Psoas muscle (tissue), 8 donors: ENCODE measurements around the gene SYT1. TPM values are rescaled to one million over a fixed set of nuclear protein-coding genes. Genes with fewer than 3 reads are reported as not detected.

ENCODE experiments used
- ATAC-seq, 4 donors: fragments of 200-7000 bp; cut with Tn5 transposase; one replicate each; pipeline ENCODE4 v1.9.1; 2020; ENCODE audit warnings: moderate library complexity in 3 of 4, mild to moderate bottlenecking in 2 of 4
- DNase-seq, 2 donors: peaks; one replicate each; pipeline ENCODE4 v3.0.0-alpha.2; 2020
- H3K27ac ChIP-seq: fragments of 200-600 bp; one replicate; pipeline ENCODE4 v1.8.0; 2022
- H3K27me3 ChIP-seq, 3 donors: fragments of 200-600 bp in 1 of 3; one replicate each; pipeline versions ENCODE4 v1.6.1 to v1.8.0; 2013 to 2022; ENCODE audit warnings: low read length in 2 of 3, mild to moderate bottlenecking in 2 of 3, moderate library complexity in 1 of 3; ENCODE audit not compliant: insufficient read depth in 3 of 3
- H3K36me3 ChIP-seq, 2 donors: fragments of 200-600 bp in 1 of 2; one replicate each; pipeline versions ENCODE4 v1.6.1 to v1.8.0; 2013 to 2022; ENCODE audit warnings: low read depth in 1 of 2, mild to moderate bottlenecking in 1 of 2, moderate library complexity in 1 of 2; ENCODE audit not compliant: insufficient read depth in 1 of 2
- H3K4me1 ChIP-seq: fragments of 200-600 bp; one replicate; pipeline ENCODE4 v1.8.0; 2022
- H3K4me3 ChIP-seq: fragments of 200-600 bp; one replicate; pipeline ENCODE4 v1.8.0; 2022; ENCODE audit warnings: mild to moderate bottlenecking
- H3K9me3 ChIP-seq: fragments of 200-600 bp; one replicate; pipeline ENCODE4 v1.8.0; 2022
- WGBS, 3 donors: extraction: QIAGEN DNeasy Blood & Tissue Kit; methylation state at CpG; one replicate each; pipeline versions ENCODE4 v1.1.6 to v1.1.7; 2013; 5-methylcytosine and 5-hydroxymethylcytosine counted together
- intact Hi-C, 2 donors: fragments of 100-400 bp; cut with DNase I; formaldehyde crosslinking; loops; one replicate each; pipeline versions ENCODE4 v1.11.0 to v1.14.2; 2022
- polyA plus RNA-seq, 3 donors: library from polyadenylated mRNA; stranded (reverse); fragments of 200-250 nt; gene quantifications; one replicate each; pipeline ENCODE4 v1.2.3, GENCODE V29; 2013
- total RNA-seq, 4 donors: library from RNA; stranded (reverse); fragmentation: NEBNext Ultra II Directional in 2 of 4; extraction: Animal tissue kit (Norgen Biotek cat#: 25700) in 2 of 4; gene quantifications; one replicate each; pipeline versions ENCODE4 v1.2.1 to v1.2.4, GENCODE V29; 2021 to 2023
- TF ChIP-seq, protein P1 (sequence below): fragments of 200-600 bp; IDR thresholded peaks from one replicate; pipeline ENCODE4 v1.8.0; 2022; ENCODE audit warnings: antibody characterized with exemption
- donor health status: healthy with polysubstance abuse.
- donor health status: DM: no; HTN: no; CAD: no; lungs with moderate emphysema.
- donor health status: Bipolar disorder and iron deficiency.
- donor health status: healthy.
- donor health status: DM: yes; HTN: yes; CAD: no.
- donor health status: DM: no; HTN: no; CAD: no.
- donor health status: DM: no; HTN: no; CAD: no.
- donor health status: DM: yes; HTN: yes; CAD: no.

SYT1 gene
- total and polyA plus RNA-seq, 7 donors = 0.05 to 0.34 (median 0.14) TPM; not detected in 2

DNA sequence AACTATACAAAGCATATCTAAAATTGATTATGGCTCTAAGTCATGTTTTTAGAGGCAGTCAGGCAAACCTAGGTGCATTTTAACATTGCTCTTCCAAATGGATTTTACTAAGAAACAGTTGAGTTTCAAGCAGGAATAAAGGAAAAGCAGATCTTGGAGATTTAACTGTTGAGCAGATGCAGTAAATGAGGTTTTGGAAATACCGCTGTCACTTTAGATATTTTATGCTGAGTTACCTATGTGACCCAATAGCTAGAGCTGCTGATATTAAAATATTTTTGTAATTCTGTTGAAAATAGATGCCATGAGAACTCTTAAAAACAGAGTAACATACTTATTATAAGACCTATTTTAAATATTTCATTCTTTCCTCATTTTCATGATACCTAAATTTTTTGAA is 181.4 kb downstream of the SYT1 start:
- 96 to 100% (median 100%) methylated on average over 1 of the region's 1 CpG for WGBS, 3 donors
- Histone ChIP-seq H3K27ac (no peak overlapping the region), H3K36me3 (no peaks in the 10 kb centered on the region), H3K27me3 (no peaks in the 10 kb centered on the region), H3K4me3 (no peak overlapping the region), H3K4me1 (no peaks in the 10 kb centered on the region), H3K9me3 (no peaks in the 10 kb centered on the region)
- TF ChIP-seq, protein P1, sequence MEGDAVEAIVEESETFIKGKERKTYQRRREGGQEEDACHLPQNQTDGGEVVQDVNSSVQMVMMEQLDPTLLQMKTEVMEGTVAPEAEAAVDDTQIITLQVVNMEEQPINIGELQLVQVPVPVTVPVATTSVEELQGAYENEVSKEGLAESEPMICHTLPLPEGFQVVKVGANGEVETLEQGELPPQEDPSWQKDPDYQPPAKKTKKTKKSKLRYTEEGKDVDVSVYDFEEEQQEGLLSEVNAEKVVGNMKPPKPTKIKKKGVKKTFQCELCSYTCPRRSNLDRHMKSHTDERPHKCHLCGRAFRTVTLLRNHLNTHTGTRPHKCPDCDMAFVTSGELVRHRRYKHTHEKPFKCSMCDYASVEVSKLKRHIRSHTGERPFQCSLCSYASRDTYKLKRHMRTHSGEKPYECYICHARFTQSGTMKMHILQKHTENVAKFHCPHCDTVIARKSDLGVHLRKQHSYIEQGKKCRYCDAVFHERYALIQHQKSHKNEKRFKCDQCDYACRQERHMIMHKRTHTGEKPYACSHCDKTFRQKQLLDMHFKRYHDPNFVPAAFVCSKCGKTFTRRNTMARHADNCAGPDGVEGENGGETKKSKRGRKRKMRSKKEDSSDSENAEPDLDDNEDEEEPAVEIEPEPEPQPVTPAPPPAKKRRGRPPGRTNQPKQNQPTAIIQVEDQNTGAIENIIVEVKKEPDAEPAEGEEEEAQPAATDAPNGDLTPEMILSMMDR = no peak
- no peak for DNase-seq
- intact Hi-C loops = no loop called here
- no peak for ATAC-seq

DNA sequence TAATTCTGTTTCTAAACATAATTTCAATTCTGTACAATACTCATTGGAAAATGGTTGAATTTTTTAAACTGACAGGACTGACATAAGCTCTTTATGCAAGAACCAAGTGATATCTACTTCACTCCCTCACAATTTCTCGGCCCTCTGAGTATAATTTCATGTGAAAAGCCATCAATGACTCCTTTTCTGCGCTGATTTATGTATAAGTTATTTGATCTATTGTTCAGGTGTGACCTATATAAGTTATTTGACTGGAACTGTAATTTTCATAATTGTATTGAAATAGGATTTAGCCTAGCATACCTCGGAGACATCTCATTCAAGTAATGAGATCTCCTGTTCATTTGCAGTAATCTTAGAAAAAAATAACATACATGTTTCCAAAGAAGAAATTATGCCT is 184.4 kb downstream of the SYT1 start:
- H3K27me3 ChIP-seq = no peaks in the 10 kb centered on the region
- no peaks in the 10 kb centered on the region for H3K4me1 ChIP-seq
- no peak overlapping the region for H3K27ac ChIP-seq
- H3K9me3 ChIP-seq = no peaks in the 10 kb centered on the region
- intact Hi-C loops = no loop called here
- H3K36me3 ChIP-seq = no peaks in the 10 kb centered on the region
- no peak overlapping the region for H3K4me3 ChIP-seq
- ATAC-seq (no peak), DNase-seq (no peak)
- WGBS, 3 donors = 81 to 89% (median 81%) methylated on average over 3 of the region's 3 CpGs
- TF ChIP-seq, protein P1 = no peak

DNA sequence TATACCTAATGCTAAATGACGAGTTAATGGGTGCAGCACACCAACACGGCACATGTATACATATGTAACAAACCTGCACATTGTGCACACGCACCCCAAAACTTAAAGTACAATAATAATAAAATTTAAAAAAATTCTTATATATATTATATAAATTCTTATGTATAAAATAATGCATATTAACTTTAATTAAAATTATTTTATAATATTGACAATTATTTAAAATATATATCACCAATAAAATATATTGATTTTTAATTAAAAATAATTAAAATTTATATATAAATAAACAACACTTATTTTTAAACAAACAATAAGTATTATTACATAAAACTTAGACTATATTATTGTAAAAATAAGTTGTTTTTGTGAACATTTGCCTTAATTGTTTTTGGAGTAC is 188.8 kb downstream of the SYT1 start:
- ATAC-seq = no peak
- 93 to 96% (median 96%) methylated on average over 3 of the region's 3 CpGs for WGBS, 3 donors

DNA sequence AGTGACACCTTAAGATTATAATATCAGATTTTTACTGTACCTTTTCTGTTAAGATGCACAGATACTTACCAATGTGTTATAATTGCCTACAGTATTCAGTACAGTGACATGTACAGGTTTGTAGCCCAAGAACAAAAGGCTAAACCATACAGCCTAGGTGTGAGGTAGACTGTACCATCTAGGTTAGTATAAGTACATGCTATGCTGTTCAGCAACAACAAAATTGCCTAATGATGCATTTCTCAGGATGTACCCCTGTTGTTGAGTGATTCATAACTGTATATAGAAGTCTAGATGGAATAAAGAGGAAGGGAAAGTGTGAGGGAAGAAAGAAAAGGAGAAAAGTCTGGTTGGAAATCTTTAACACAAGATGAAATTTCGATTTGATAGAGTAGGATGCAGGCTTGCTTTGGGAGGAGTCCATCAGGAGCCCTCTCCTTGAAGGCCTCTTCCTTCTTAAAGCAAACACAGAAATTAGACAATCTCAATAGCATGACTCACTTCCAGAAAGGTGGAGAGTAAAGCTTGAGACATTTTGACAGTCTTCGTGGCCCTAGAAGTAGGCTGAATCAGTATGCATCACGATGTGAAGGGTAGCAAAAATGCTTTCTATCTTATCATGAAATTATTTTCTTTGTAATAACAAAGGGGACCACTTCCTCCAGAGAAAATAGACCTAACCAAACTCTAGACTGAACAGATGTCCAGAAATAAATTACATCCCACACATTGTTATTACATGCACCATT is 191.5 kb downstream of the SYT1 start:
- ATAC-seq (no peak), DNase-seq (no peak)
- Histone ChIP-seq H3K9me3 (no peaks in the 10 kb centered on the region), H3K4me1 (no peaks in the 10 kb centered on the region), H3K27ac (no peak overlapping the region), H3K36me3 (no peaks in the 10 kb centered on the region), H3K27me3 (no peaks in the 10 kb centered on the region), H3K4me3 (no peak overlapping the region)
- intact Hi-C loops = no loop called here
- 82 to 88% (median 84%) methylated on average over 3 of the region's 3 CpGs for WGBS, 3 donors
- TF ChIP-seq, protein P1 = no peak

More for the DNA sequence above, 188.8 kb downstream of the SYT1 start:
- intact Hi-C loops = no loop called here
- no peaks in the 10 kb centered on the region for H3K4me1 ChIP-seq
- no peak for DNase-seq
- no peaks in the 10 kb centered on the region for H3K27me3 ChIP-seq
- no peak overlapping the region for H3K27ac ChIP-seq
- H3K36me3 ChIP-seq = no peaks in the 10 kb centered on the region
- TF ChIP-seq, protein P1 = no peak
- H3K9me3 ChIP-seq = no peaks in the 10 kb centered on the region
- no peak overlapping the region for H3K4me3 ChIP-seq

DNA sequence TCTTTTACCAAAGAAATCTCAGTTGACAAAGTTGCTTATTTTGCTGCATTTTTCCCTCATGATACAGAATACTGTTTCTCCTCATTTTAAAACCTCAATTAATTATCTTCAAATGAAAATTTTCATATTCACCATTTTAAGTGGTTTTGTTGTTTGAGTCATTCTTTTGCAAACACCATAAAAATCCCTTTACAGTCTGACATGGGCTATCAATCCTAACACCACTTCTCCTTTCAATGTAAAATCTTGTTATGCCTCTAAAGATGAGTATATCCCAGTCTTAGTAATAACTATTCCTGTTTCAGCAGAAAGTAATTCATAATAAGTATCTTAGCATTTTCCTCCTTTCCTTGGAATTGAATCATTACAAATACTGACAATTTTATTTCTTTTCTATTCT is 192.2 kb downstream of the SYT1 start:
- Histone ChIP-seq H3K4me3 (no peak overlapping the region), H3K27ac (no peak overlapping the region), H3K9me3 (no peaks in the 10 kb centered on the region), H3K27me3 (no peaks in the 10 kb centered on the region), H3K4me1 (no peaks in the 10 kb centered on the region), H3K36me3 (no peaks in the 10 kb centered on the region)
- ATAC-seq = no peak
- no peak for DNase-seq
- TF ChIP-seq, protein P1 = no peak
- intact Hi-C loops = no loop called here
